Activated CD8-positive, alpha-beta T cell treated with anti-CD3 and anti-CD28 coated beads for 36 hours (primary cell): Measurements from ENCODE around the gene CRACR2A. TPM values are rescaled to one million over a fixed set of nuclear protein-coding genes. Genes with fewer than 3 reads are reported as not detected.

Experiments
- ATAC-seq: fragments of 200-7000 bp; cut with Tn5 transposase; one replicate; pipeline ENCODE4 v1.10.0; 2021; ENCODE audit warnings: mild to moderate bottlenecking, moderate library complexity
- CTCF ChIA-PET: fragments of 350-600 bp; sonication (Branson Sonifier 250); formaldehyde crosslinking; loops from one replicate; lab custom pipeline; 2021; ENCODE audit warnings: antibody characterized with exemption; lab: Charles Lee
- POLR2A ChIA-PET: fragments of 350-600 bp; sonication (Branson Sonifier 250); formaldehyde crosslinking; loops from one replicate; lab custom pipeline; 2021; ENCODE audit warnings: antibody characterized with exemption; lab: Charles Lee
- DNase-seq: peaks from one replicate; pipeline ENCODE4 v3.0.0-alpha.2; 2020
- H3K27ac Mint-ChIP-seq: one replicate; pipeline ENCODE4 v1.8.0; 2021; ENCODE audit warnings: mild to moderate bottlenecking, mixed read lengths
- H3K27me3 Mint-ChIP-seq: one replicate; pipeline ENCODE4 v1.8.0; 2021; ENCODE audit warnings: mixed read lengths
- H3K36me3 Mint-ChIP-seq: one replicate; pipeline ENCODE4 v1.8.0; 2021; ENCODE audit warnings: low read depth, mixed read lengths
- H3K4me1 Mint-ChIP-seq: one replicate; pipeline ENCODE4 v1.8.0; 2021; ENCODE audit warnings: low read depth, mixed read lengths
- H3K4me3 Mint-ChIP-seq: one replicate; pipeline ENCODE4 v1.8.0; 2021; ENCODE audit warnings: mild to moderate bottlenecking, moderate library complexity, mixed read lengths
- H3K9me3 Mint-ChIP-seq: one replicate; pipeline ENCODE4 v1.8.0; 2021; ENCODE audit warnings: mixed read lengths
- intact Hi-C: fragments of 100-400 bp; cut with micrococcal nuclease; formaldehyde crosslinking; loops from one replicate; pipeline ENCODE4 v1.10.0; 2022
- total RNA-seq, 2 experiments: library from RNA; stranded (reverse); gene quantifications; one replicate each; pipeline ENCODE4 v1.2.3, GENCODE V29; 2021
- TF ChIP-seq, protein P1 (sequence below): fragments of 200-600 bp; IDR thresholded peaks from one replicate; pipeline ENCODE4 v1.8.0; 2022; ENCODE audit warnings: antibody characterized with exemption, mild to moderate bottlenecking

CRACR2A gene
- total RNA-seq, 2 experiments from 2014 or later = 21.2 to 24.7 TPM

DNA sequence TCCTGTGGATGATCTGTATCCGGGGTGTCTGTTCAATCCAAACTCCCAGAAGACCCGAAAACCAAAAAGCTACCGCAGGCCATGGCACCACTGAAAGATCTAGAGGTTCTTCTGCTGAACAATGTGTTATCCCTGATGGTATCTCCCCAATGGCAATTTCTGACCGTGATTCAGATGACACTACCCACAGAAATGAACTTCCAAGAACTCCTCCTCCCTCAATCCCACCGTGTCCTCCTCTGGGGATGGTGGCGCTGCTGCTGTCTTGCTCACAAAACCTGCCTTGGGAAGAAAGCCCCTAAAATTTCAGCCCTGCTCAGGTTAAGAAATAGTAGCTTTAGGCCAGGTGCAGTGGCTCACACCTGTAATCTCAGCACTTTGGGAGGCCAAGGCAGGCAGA, 7.8 kb downstream of the CRACR2A start:
- Mint-ChIP-seq H3K4me1 (peaks cover 52% of the 10 kb centered on the region), H3K27me3 (no peaks in the 10 kb centered on the region), H3K9me3 (no peaks in the 10 kb centered on the region), H3K4me3 (no peak overlapping the region), H3K27ac (peak overlapping the region; percentile 79), H3K36me3 (peaks cover 41% of the 10 kb centered on the region)
- CTCF ChIA-PET = interaction anchor here (2.1 kb wide), 1 partner anchor 59 kb away, joined by 7 read pairs; no protein-coding TSS in a partner anchor
- ATAC-seq (no peak), DNase-seq (no peak)
- POLR2A ChIA-PET = interaction anchor here (1.5 to 2.6 kb wide), 3 partner anchors 10 to 17 kb away, joined by 5 to 11 read pairs (median 8); no protein-coding TSS in a partner anchor
- intact Hi-C loops = no loop called here
- TF ChIP-seq, protein P1, sequence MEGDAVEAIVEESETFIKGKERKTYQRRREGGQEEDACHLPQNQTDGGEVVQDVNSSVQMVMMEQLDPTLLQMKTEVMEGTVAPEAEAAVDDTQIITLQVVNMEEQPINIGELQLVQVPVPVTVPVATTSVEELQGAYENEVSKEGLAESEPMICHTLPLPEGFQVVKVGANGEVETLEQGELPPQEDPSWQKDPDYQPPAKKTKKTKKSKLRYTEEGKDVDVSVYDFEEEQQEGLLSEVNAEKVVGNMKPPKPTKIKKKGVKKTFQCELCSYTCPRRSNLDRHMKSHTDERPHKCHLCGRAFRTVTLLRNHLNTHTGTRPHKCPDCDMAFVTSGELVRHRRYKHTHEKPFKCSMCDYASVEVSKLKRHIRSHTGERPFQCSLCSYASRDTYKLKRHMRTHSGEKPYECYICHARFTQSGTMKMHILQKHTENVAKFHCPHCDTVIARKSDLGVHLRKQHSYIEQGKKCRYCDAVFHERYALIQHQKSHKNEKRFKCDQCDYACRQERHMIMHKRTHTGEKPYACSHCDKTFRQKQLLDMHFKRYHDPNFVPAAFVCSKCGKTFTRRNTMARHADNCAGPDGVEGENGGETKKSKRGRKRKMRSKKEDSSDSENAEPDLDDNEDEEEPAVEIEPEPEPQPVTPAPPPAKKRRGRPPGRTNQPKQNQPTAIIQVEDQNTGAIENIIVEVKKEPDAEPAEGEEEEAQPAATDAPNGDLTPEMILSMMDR = no peak

DNA sequence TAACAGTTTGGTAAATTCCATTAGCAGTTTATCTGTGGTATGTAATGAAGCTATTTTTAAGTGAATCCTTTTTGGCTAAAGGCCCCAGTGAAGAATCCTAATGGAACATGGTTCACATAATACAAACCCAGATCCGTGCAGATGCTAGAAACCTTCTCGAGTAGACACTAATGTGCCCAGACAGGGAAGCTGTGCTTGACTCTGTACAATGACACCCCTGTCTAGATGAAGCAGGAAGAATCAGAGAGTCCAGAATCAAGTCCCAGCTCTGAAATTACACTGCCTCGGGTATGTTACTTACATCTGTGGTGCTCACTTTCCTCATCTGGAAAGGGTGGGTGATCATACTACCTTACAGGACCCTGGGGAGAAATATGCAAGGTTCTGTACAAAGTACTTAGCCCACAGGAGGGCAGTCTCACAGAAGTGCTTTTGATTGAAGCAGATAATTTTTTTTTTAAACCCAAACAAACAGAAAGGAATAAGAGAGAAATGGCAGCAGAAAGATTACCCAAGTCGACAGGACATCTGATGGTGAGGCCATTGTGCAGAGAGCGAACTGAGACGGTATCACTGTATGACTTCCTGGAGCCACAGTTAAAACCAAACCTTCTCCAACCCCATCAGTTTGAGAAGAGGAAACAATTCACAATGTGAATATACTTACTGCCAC, 8.5 kb downstream of the CRACR2A start:
- DNase-seq = no peak

DNA sequence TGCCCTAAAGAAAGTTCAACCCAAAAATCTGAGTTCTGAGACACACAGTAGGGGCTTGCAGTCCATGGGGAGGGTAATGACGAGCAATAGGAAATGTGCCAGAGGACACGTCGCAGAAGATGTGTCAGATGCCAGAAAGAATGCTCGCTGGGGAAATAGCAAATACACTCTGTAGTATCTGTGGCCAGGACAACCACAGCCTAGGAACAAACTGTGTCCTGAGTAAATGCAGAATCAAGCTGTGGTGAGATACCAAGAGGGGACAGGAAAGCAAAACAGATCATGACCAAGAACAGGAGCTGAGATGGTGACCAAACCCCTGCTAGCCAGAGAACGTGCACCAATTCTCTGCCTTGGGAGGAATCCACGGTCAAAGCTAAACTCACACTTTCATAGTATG, 9.1 kb downstream of the CRACR2A start:
- H3K27ac Mint-ChIP-seq = peak overlapping the region; percentile 79
- no peak overlapping the region for H3K4me3 Mint-ChIP-seq
- POLR2A ChIA-PET = interaction anchor here (1.8 to 4.3 kb wide), 2 partner anchors 9 to 15 kb away, joined by 8 to 25 read pairs; partner anchors contain the start of gene CRACR2A
- TF ChIP-seq, protein P1 = no peak
- no peaks in the 10 kb centered on the region for H3K9me3 Mint-ChIP-seq
- H3K36me3 Mint-ChIP-seq = peaks cover 38% of the 10 kb centered on the region
- ATAC-seq (peak; percentile 71), DNase-seq (peak; percentile 75)
- no peaks in the 10 kb centered on the region for H3K27me3 Mint-ChIP-seq
- intact Hi-C loops = no loop called here
- H3K4me1 Mint-ChIP-seq = peaks cover 49% of the 10 kb centered on the region
- CTCF ChIA-PET = interaction anchor here (0.5 to 3.6 kb wide), 8 partner anchors 9 to 615 kb away, joined by 3 to 13 read pairs (median 4); partner anchors contain the start of gene CRACR2A

More for the DNA sequence above, 8.5 kb downstream of the CRACR2A start:
- Mint-ChIP-seq H3K27me3 (no peaks in the 10 kb centered on the region), H3K36me3 (peaks cover 39% of the 10 kb centered on the region), H3K9me3 (no peaks in the 10 kb centered on the region), H3K4me1 (peaks cover 50% of the 10 kb centered on the region), H3K27ac (peak overlapping the region; percentile 79), H3K4me3 (no peak overlapping the region)
- TF ChIP-seq, protein P1 = peak; percentile 26
- POLR2A ChIA-PET = interaction anchor here (1.8 to 4.3 kb wide), 2 partner anchors 9 to 15 kb away, joined by 8 to 25 read pairs; partner anchors contain the start of gene CRACR2A
- intact Hi-C loops = no loop called here
- CTCF ChIA-PET = interaction anchor here (0.5 to 2.1 kb wide), 7 partner anchors 8 to 615 kb away, joined by 3 to 13 read pairs (median 4); partner anchors contain the start of gene CRACR2A
- ATAC-seq = peak; percentile 17

DNA sequence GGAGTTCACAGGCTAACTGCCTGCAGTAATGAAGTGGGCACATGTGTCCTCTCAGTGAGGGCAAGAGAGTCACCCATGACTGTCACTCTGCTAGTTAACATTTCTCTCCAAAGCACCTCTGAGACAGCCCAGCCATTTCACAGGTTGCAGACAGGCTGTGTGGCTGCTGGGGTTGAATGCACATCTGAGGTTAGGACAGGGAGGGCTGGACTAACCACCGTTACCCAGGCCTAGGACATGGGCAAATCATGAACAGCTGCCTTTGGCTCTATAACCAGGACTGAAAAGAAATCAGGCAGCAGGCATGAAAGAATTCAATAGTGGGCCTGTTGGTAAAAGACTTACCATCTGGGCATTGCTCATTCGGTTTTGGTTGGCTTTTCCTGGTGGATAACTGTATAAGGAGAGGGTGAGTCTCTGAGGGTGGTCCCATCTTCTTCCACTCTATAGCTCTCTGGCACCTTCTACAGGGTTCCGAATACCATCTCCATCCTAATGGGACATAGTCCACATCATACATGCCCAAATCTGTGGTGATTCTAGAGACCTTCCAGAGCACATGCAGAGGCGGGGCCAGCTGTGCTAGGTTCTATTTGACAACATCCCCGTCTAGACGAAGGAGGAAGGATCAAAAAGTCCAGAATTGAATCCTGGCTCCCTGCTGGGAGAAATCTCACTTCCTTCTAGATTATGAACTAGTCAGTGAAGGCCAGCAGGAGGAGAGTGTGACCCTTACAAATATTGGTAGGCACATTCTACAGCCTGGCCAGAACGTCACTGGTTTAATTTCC, 10.8 kb downstream of the CRACR2A start:
- ChIA-PET CTCF (interaction anchor here (2.1 to 3.6 kb wide), 2 partner anchors 35 to 442 kb away, joined by 4 to 12 read pairs; no protein-coding TSS in a partner anchor), POLR2A (interaction anchor here (1.0 to 4.3 kb wide), 4 partner anchors 9 to 11 kb away, joined by 3 to 25 read pairs (median 4); partner anchors contain the start of gene CRACR2A)
- Mint-ChIP-seq H3K36me3 (peaks cover 38% of the 10 kb centered on the region), H3K27me3 (no peaks in the 10 kb centered on the region), H3K4me3 (no peak overlapping the region), H3K4me1 (peaks cover 38% of the 10 kb centered on the region), H3K27ac (no peak overlapping the region), H3K9me3 (no peaks in the 10 kb centered on the region)
- ATAC-seq (no peak), DNase-seq (no peak)
- intact Hi-C loops = no loop called here
- TF ChIP-seq, protein P1 = no peak
